Panc1 (cell line): ENCODE data around the gene ERICH6B. TPM values are rescaled to one million over a fixed set of nuclear protein-coding genes. Genes with fewer than 3 reads are reported as not detected.

Source experiments
- ATAC-seq: fragments of 200-7000 bp; cut with Tn5 transposase; 2 replicates; pipeline ENCODE4 v1.9.1; 2020; ENCODE audit warnings: mild to moderate bottlenecking, moderate library complexity
- BruUV-seq: library from RNA; stranded (reverse); fragments of 400-500 nt; replicated peaks from 2 replicates; lab custom pipeline; 2021; lab: Mats Ljungman, UMichigan
- CTCF ChIA-PET: fragments of 300-600 bp; sonication (Branson Sonifier 250); formaldehyde crosslinking; loops from one replicate; lab custom pipeline; 2022; ENCODE audit warnings: antibody characterized with exemption; lab: Charles Lee
- POLR2A ChIA-PET: fragments of 300-600 bp; sonication (Branson Sonifier 250); formaldehyde crosslinking; loops from one replicate; lab custom pipeline; 2022; ENCODE audit warnings: antibody characterized with exemption; lab: Charles Lee
- DNase-seq: peaks from one replicate; pipeline ENCODE4 v3.0.0-alpha.2; 2010; ENCODE audit warnings: low read depth, low spot score
- H3K27ac ChIP-seq: 2 replicates; pipeline ENCODE4 v1.5.1; 2011; ENCODE audit warnings: mild to moderate bottlenecking, low read length, inconsistent platforms
- H3K27me3 ChIP-seq: fragments of 200-500 bp; sonication (Bioruptor generic); 2 replicates; pipeline ENCODE4 v1.6.0; 2014; ENCODE audit warnings: low read length, inconsistent platforms; ENCODE audit not compliant: control insufficient read depth, insufficient read depth
- H3K36me3 ChIP-seq: fragments of 200-500 bp; sonication (Bioruptor generic); 2 replicates; pipeline ENCODE4 v1.5.1; 2014; ENCODE audit warnings: inconsistent platforms, mild to moderate bottlenecking, low read length, moderate library complexity; ENCODE audit not compliant: control insufficient read depth, insufficient read depth
- H3K4me1 ChIP-seq: 2 replicates; pipeline ENCODE4 v1.5.1; 2011; ENCODE audit warnings: inconsistent platforms, mild to moderate bottlenecking, low read length, moderate library complexity; ENCODE audit not compliant: control insufficient read depth, insufficient read depth
- H3K4me3 ChIP-seq, 2 experiments: 2 replicates each; pipeline ENCODE4 v1.5.1; 2011 to 2012; ENCODE audit warnings: low read depth in 2 of 2, low read length in 2 of 2, mild to moderate bottlenecking in 2 of 2, inconsistent platforms in 1 of 2, moderate library complexity in 1 of 2
- H3K9me3 ChIP-seq: fragments of 200-500 bp; sonication (Bioruptor generic); 2 replicates; pipeline ENCODE4 v1.5.1; 2014; ENCODE audit warnings: low read depth, mild to moderate bottlenecking, inconsistent platforms, low read length, moderate library complexity; ENCODE audit not compliant: control insufficient read depth, insufficient read depth
- POLR2AphosphoS5 ChIP-seq: IDR thresholded peaks from 2 replicates; pipeline ENCODE4 v1.6.1; 2012; ENCODE audit warnings: mild to moderate bottlenecking, low read depth, low read length, moderate library complexity
- SIN3A ChIP-seq: IDR thresholded peaks from 2 replicates; pipeline ENCODE4 v1.6.1; 2012; ENCODE audit warnings: low read depth, mild to moderate bottlenecking, low read length, moderate library complexity, borderline replicate concordance; ENCODE audit not compliant: insufficient read depth
- TCF7L2 ChIP-seq: IDR thresholded peaks from 2 replicates; pipeline ENCODE4 v1.6.1; 2011; ENCODE audit warnings: mild to moderate bottlenecking, low read depth, low read length, inconsistent platforms
- in situ Hi-C: cut with HindIII; loops from 2 replicates; pipeline ENCODE4 v1.10.0; 2016; ENCODE audit warnings: low sequenced_read_pairs, low pct_unique_long_range_greater_than_20kb
- intact Hi-C: fragments of 100-400 bp; cut with micrococcal nuclease; formaldehyde crosslinking; loops from one replicate; pipeline ENCODE4 v1.10.0; 2022; ENCODE audit not compliant: unreplicated experiment
- total RNA-seq: library from RNA; stranded (reverse); gene quantifications from one replicate; pipeline ENCODE4 v1.2.1, GENCODE V29; 2021; ENCODE audit not compliant: unreplicated experiment
- TF ChIP-seq, protein P1 (sequence below): fragments of 450-650 bp; IDR thresholded peaks from 2 replicates; pipeline ENCODE4 v1.5.1; 2017; ENCODE audit warnings: mild to moderate bottlenecking
- TF ChIP-seq, protein P2 (sequence below), 2 experiments: IDR thresholded peaks; 2 replicates each; pipeline ENCODE4 v1.6.1; 2011 to 2012; ENCODE audit warnings: low read depth in 2 of 2, control low read depth in 1 of 2, low read length in 1 of 2, mild to moderate bottlenecking in 1 of 2, moderate library complexity in 1 of 2; ENCODE audit not compliant: insufficient read depth in 1 of 2

ERICH6B gene
- total RNA-seq, 1 experiment from 2014 or later: not detected

DNA sequence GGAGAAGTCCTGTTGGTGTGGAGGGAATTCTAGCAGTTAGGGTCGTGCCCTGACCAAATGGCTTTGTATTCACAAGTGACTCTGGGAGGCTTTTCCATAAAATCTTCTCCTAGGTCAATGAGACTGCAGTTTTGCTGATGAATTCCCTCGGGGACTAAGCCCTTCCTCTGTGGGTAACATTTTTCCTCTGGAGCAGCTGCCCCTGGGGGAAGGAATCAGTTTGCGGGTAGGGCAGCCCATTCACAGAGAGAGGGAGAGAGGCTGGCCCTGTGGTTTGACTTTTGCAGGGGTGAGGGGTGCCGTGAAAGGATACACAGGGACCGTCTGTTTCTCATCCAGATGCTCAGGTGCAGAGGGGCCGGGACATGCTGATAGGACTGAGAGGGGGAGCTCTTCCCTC, 67.3 kb downstream of the ERICH6B start:
- in situ Hi-C loops: no loop called here

DNA sequence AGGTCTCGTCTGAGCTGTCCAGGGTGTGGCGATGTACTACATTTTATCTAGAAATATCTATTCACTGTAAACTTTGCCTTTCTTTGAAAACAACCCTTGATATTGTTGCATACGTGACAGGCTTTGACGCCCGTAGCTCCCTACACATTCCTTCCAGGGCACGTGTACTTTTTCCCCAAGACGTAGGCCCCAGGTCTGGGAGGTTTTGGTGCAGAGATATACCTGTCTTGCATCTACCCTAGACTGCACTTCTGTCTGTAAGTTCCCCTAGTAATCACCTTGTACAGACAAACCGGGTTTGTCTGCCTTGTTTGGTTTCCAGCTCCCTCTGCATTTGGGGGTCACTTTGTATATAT, 69.2 kb downstream of the ERICH6B start:
- POLR2A ChIA-PET: no interaction called here
- Histone ChIP-seq H3K4me1 (no peaks in the 10 kb centered on the region), H3K4me3 (no peak overlapping the region), H3K27ac (no peak overlapping the region), H3K9me3 (no peaks in the 10 kb centered on the region), H3K36me3 (no peaks in the 10 kb centered on the region), H3K27me3 (no peaks in the 10 kb centered on the region)
- TF ChIP-seq POLR2AphosphoS5 (no peak), TCF7L2 (no peak), SIN3A (no peak)
- TF ChIP-seq, protein P1, sequence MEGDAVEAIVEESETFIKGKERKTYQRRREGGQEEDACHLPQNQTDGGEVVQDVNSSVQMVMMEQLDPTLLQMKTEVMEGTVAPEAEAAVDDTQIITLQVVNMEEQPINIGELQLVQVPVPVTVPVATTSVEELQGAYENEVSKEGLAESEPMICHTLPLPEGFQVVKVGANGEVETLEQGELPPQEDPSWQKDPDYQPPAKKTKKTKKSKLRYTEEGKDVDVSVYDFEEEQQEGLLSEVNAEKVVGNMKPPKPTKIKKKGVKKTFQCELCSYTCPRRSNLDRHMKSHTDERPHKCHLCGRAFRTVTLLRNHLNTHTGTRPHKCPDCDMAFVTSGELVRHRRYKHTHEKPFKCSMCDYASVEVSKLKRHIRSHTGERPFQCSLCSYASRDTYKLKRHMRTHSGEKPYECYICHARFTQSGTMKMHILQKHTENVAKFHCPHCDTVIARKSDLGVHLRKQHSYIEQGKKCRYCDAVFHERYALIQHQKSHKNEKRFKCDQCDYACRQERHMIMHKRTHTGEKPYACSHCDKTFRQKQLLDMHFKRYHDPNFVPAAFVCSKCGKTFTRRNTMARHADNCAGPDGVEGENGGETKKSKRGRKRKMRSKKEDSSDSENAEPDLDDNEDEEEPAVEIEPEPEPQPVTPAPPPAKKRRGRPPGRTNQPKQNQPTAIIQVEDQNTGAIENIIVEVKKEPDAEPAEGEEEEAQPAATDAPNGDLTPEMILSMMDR: no peak
- TF ChIP-seq, protein P2, sequence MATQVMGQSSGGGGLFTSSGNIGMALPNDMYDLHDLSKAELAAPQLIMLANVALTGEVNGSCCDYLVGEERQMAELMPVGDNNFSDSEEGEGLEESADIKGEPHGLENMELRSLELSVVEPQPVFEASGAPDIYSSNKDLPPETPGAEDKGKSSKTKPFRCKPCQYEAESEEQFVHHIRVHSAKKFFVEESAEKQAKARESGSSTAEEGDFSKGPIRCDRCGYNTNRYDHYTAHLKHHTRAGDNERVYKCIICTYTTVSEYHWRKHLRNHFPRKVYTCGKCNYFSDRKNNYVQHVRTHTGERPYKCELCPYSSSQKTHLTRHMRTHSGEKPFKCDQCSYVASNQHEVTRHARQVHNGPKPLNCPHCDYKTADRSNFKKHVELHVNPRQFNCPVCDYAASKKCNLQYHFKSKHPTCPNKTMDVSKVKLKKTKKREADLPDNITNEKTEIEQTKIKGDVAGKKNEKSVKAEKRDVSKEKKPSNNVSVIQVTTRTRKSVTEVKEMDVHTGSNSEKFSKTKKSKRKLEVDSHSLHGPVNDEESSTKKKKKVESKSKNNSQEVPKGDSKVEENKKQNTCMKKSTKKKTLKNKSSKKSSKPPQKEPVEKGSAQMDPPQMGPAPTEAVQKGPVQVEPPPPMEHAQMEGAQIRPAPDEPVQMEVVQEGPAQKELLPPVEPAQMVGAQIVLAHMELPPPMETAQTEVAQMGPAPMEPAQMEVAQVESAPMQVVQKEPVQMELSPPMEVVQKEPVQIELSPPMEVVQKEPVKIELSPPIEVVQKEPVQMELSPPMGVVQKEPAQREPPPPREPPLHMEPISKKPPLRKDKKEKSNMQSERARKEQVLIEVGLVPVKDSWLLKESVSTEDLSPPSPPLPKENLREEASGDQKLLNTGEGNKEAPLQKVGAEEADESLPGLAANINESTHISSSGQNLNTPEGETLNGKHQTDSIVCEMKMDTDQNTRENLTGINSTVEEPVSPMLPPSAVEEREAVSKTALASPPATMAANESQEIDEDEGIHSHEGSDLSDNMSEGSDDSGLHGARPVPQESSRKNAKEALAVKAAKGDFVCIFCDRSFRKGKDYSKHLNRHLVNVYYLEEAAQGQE (IDR thresholded peaks at IDR 0.05; ENCODE audit: insufficient read depth in 1 of 2, low read depth in 2 of 2, low read length in 1 of 2): no peak
- DNase-seq: no peak
- CTCF ChIA-PET: no interaction called here
- no peak for ATAC-seq
- intact Hi-C loops: no loop called here
- BruUV-seq: no TSS peak
- in situ Hi-C loops: no loop called here

More for the DNA sequence above, 67.3 kb downstream of the ERICH6B start:
- intact Hi-C loops: no loop called here
- ChIA-PET POLR2A (no interaction called here), CTCF (no interaction called here)
- Histone ChIP-seq H3K27me3 (no peaks in the 10 kb centered on the region), H3K9me3 (no peaks in the 10 kb centered on the region), H3K4me3 (no peak overlapping the region), H3K36me3 (no peaks in the 10 kb centered on the region), H3K27ac (no peak overlapping the region), H3K4me1 (no peaks in the 10 kb centered on the region)
- ATAC-seq (no peak), DNase-seq (no peak)
- no TSS peak for BruUV-seq
- TF ChIP-seq, protein P1: no peak
- TF ChIP-seq TCF7L2: no peak
- TF ChIP-seq SIN3A: no peak
- TF ChIP-seq, protein P2 (IDR thresholded peaks at IDR 0.05; ENCODE audit: insufficient read depth in 1 of 2, low read depth in 2 of 2, low read length in 1 of 2): no peak
- TF ChIP-seq POLR2AphosphoS5: no peak
